RWPE2 (cell line): Measurements from ENCODE around the gene FNIP1.
"Not testable (repeated sequence)": the region's sequence is repeated elsewhere in the genome, so short reads cannot be mapped to it uniquely, and the experiment has no call there.

Experiments
- ATAC-seq: fragments of 200-7000 bp; cut with Tn5 transposase; 3 replicates; pipeline ENCODE4 v1.9.1; 2021; ENCODE audit warnings: low read depth
- DNase-seq: peaks from one replicate; pipeline ENCODE4 v3.0.0-alpha.2; 2020; ENCODE audit warnings: low spot score
- H3K27ac ChIP-seq: fragments of 450-650 bp; 2 replicates; pipeline ENCODE4 v1.5.1; 2017; ENCODE audit warnings: mild to moderate bottlenecking; ENCODE audit not compliant: poor library complexity, severe bottlenecking
- H3K27me3 ChIP-seq: fragments of 250-450 bp; sonication (Bioruptor Pico); 2 replicates; pipeline ENCODE4 v1.5.1; 2021; ENCODE audit warnings: mild to moderate bottlenecking, moderate library complexity; ENCODE audit not compliant: insufficient read depth, poor library complexity, severe bottlenecking
- H3K36me3 ChIP-seq: fragments of 250-450 bp; sonication (Bioruptor Pico); 2 replicates; pipeline ENCODE4 v1.5.1; 2020; ENCODE audit warnings: low read depth, mild to moderate bottlenecking, moderate library complexity
- H3K4me1 ChIP-seq: fragments of 250-450 bp; sonication (Bioruptor Pico); 2 replicates; pipeline ENCODE4 v1.5.1; 2021; ENCODE audit warnings: mild to moderate bottlenecking, moderate library complexity; ENCODE audit not compliant: insufficient read depth, poor library complexity, severe bottlenecking
- H3K4me3 ChIP-seq: fragments of 250-450 bp; sonication (Bioruptor Pico); 2 replicates; pipeline ENCODE4 v1.5.1; 2021; ENCODE audit warnings: mild to moderate bottlenecking, moderate library complexity; ENCODE audit not compliant: severe bottlenecking
- H3K9me3 ChIP-seq: fragments of 250-450 bp; sonication (Bioruptor Pico); 2 replicates; pipeline ENCODE4 v1.5.1; 2021; ENCODE audit warnings: mild to moderate bottlenecking, moderate library complexity; ENCODE audit not compliant: severe bottlenecking
- TF ChIP-seq, protein P1 (sequence below): fragments of 450-650 bp; IDR thresholded peaks from one replicate; pipeline ENCODE4 v1.5.1; 2017; ENCODE audit warnings: mild to moderate bottlenecking, moderate library complexity; ENCODE audit not compliant: poor library complexity, severe bottlenecking

Gene FNIP1

DNA sequence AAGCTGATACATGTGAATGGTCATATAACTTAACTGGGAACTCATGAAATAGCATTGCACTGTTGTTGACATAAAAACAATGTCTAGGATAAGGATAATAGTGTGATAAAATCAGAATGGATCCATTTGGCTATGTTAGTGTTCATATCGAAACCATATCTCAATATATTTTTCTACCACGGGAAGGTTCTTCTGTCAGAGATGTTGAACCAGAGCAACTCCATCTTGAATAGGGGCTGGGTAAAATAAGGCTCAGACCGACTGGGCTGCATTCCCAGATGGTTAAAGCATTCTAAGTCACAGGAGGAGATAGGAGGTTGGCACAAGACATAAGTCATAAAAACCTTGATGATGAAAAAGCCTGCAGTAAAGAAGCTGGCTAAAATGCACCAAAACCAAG, 56.3 kb downstream of the FNIP1 start:
- peaks cover 48% of the 10 kb centered on the region for H3K36me3 ChIP-seq
- ATAC-seq: no peak
- no peak overlapping the region for H3K4me3 ChIP-seq
- no peaks in the 10 kb centered on the region for H3K4me1 ChIP-seq
- no peak for DNase-seq
- TF ChIP-seq, protein P1, sequence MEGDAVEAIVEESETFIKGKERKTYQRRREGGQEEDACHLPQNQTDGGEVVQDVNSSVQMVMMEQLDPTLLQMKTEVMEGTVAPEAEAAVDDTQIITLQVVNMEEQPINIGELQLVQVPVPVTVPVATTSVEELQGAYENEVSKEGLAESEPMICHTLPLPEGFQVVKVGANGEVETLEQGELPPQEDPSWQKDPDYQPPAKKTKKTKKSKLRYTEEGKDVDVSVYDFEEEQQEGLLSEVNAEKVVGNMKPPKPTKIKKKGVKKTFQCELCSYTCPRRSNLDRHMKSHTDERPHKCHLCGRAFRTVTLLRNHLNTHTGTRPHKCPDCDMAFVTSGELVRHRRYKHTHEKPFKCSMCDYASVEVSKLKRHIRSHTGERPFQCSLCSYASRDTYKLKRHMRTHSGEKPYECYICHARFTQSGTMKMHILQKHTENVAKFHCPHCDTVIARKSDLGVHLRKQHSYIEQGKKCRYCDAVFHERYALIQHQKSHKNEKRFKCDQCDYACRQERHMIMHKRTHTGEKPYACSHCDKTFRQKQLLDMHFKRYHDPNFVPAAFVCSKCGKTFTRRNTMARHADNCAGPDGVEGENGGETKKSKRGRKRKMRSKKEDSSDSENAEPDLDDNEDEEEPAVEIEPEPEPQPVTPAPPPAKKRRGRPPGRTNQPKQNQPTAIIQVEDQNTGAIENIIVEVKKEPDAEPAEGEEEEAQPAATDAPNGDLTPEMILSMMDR: no peak
- H3K27me3 ChIP-seq: no peaks in the 10 kb centered on the region
- H3K27ac ChIP-seq: no peak overlapping the region
- H3K9me3 ChIP-seq: no peaks in the 10 kb centered on the region

DNA sequence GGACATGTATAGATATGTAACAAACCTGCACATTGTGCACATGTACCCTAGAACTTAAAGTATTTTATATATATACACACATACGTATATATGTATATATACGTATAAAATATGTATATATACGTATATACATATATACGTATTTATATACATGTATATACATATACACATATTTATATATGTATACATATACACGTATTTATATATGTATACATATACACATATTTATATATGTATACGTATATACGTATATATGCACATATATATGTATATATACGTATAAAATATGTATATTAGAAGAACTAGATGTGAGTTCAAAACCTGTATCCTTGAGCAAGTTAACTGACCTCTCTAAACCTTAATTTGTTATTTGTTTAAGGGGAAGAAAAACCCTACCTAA, 61.4 kb downstream of the FNIP1 start:
- DNase-seq: no peak
- Histone ChIP-seq H3K36me3 (peaks cover 30% of the 10 kb centered on the region), H3K4me3 (no peak overlapping the region), H3K9me3 (no peaks in the 10 kb centered on the region), H3K27ac (no peak overlapping the region), H3K27me3 (no peaks in the 10 kb centered on the region), H3K4me1 (no peaks in the 10 kb centered on the region)
- TF ChIP-seq, protein P1: no peak
- no peak for ATAC-seq

GRCh38 chr5:131734939-131735338, 61.9 kb downstream of the FNIP1 start:
- not testable (repeated sequence) for DNase-seq, H3K27ac ChIP-seq, H3K4me1 ChIP-seq, ATAC-seq, H3K9me3 ChIP-seq, H3K4me3 ChIP-seq, H3K27me3 ChIP-seq
- H3K36me3 ChIP-seq: peaks cover 33% of the 10 kb centered on the region

- H3K4me3 ChIP-seq, H3K4me1 ChIP-seq, ATAC-seq, DNase-seq, H3K9me3 ChIP-seq, H3K27me3 ChIP-seq, H3K27ac ChIP-seq: not testable (repeated sequence)
- H3K36me3 ChIP-seq: peaks cover 28% of the 10 kb centered on the region
Measured at GRCh38 chr5:131729292-131729691, 67.5 kb downstream of the FNIP1 start.

GRCh38 chr5:131724089-131724488, 72.7 kb downstream of the FNIP1 start:
- H3K27ac ChIP-seq, ATAC-seq, H3K9me3 ChIP-seq, H3K4me1 ChIP-seq, H3K27me3 ChIP-seq, H3K4me3 ChIP-seq, DNase-seq: not testable (repeated sequence)
- H3K36me3 ChIP-seq: peaks cover 12% of the 10 kb centered on the region; the same call in 1 of the 2 replicates

DNA sequence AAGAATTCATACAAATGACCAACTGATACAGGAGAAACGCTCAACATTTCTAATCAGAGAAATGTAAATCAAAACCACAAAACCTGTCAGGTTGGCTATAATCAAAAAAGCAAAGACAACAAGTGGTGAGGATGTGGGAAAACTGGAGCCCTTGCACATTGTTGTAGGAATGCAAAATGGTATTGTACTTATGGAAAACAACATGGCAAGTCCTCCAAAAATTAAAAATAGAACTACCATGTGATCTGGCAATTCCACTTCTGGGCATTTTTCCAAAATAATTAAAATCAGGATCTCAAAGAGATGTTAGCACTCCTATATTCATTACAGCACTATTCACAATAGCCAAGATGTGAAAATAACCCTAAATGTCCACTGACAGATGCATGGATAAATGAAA, 76.1 kb downstream of the FNIP1 start:
- Histone ChIP-seq H3K36me3 (peaks cover 18% of the 10 kb centered on the region), H3K4me1 (no peaks in the 10 kb centered on the region), H3K27me3 (no peaks in the 10 kb centered on the region), H3K27ac (no peak overlapping the region), H3K4me3 (no peak overlapping the region), H3K9me3 (no peaks in the 10 kb centered on the region)
- DNase-seq (no peak), ATAC-seq (no peak)
- TF ChIP-seq, protein P1: no peak
